HG02885 (cell line): ENCODE results near the gene CHRNB4.

Source experiments
- ATAC-seq: cut with Tn5 transposase; IDR thresholded peaks from one replicate; pipeline ENCODE4 v1.9.1; 2021; ENCODE audit warnings: mild to moderate bottlenecking; ENCODE audit not compliant: unreplicated experiment, poor library complexity

The CHRNB4 gene

GRCh38 chr15:78672285-78673014 lies 31.4 kb upstream of the CHRNB4 start:
- no peak for ATAC-seq

- no peak for ATAC-seq
Measured at GRCh38 chr15:78671626-78672211, 30.7 kb upstream of the CHRNB4 start.

- no peak for ATAC-seq
Measured at GRCh38 chr15:78668987-78669386, 28.0 kb upstream of the CHRNB4 start.

- ATAC-seq: no peak
Measured at GRCh38 chr15:78667578-78668236, 26.7 kb upstream of the CHRNB4 start.

GRCh38 chr15:78666010-78666409 lies 25.0 kb upstream of the CHRNB4 start:
- no peak for ATAC-seq

- no peak for ATAC-seq
Measured at GRCh38 chr15:78663703-78664102, 22.7 kb upstream of the CHRNB4 start.

GRCh38 chr15:78662028-78662427 lies 21.0 kb upstream of the CHRNB4 start:
- ATAC-seq: no peak

- no peak for ATAC-seq
Measured at GRCh38 chr15:78661001-78661400, 20.0 kb upstream of the CHRNB4 start.

- ATAC-seq: no peak
Measured at GRCh38 chr15:78660584-78660983, 19.6 kb upstream of the CHRNB4 start.

GRCh38 chr15:78658823-78659222 lies 17.8 kb upstream of the CHRNB4 start:
- no peak for ATAC-seq

GRCh38 chr15:78654272-78654671 lies 13.3 kb upstream of the CHRNB4 start:
- no peak for ATAC-seq

GRCh38 chr15:78651930-78652615 lies 11.1 kb upstream of the CHRNB4 start:
- no peak for ATAC-seq

GRCh38 chr15:78651007-78651406 lies 10.0 kb upstream of the CHRNB4 start:
- no peak for ATAC-seq

- no peak for ATAC-seq
Measured at GRCh38 chr15:78650022-78650421, 9.0 kb upstream of the CHRNB4 start.

- ATAC-seq: no peak
Measured at GRCh38 chr15:78645009-78645408, 4.0 kb upstream of the CHRNB4 start.

- no peak for ATAC-seq
Measured at GRCh38 chr15:78642331-78642730, 1.3 kb upstream of the CHRNB4 start.

- ATAC-seq: no peak
Measured at GRCh38 chr15:78641749-78642275, 802 bp upstream of the CHRNB4 start.

- no peak for ATAC-seq
Measured at GRCh38 chr15:78640527-78641101, 396 bp downstream of the CHRNB4 start.

GRCh38 chr15:78638658-78639314 lies 2.2 kb downstream of the CHRNB4 start:
- ATAC-seq: no peak
